Ovary (tissue), 3 donors: ENCODE data around the gene GZMA.

ENCODE experiments used
- CTCF ChIP-seq, 3 donors: fragments of 450-650 bp in 2 of 3; fragments of 200-600 bp in 1 of 3; IDR thresholded peaks; one replicate each; pipeline versions ENCODE4 v1.5.1 to v1.8.0; 2016 to 2022; ENCODE audit warnings: antibody characterized with exemption in 3 of 3, mild to moderate bottlenecking in 1 of 3
- POLR2A ChIP-seq: fragments of 450-650 bp; IDR thresholded peaks from one replicate; pipeline ENCODE4 v1.6.1; 2017; ENCODE audit warnings: antibody characterized with exemption, mild to moderate bottlenecking, moderate library complexity
- donor health status: DM: no; HTN: no; CAD: no.

- TF ChIP-seq CTCF (IDR thresholded peaks at IDR 0.05) (no peak), POLR2A (no peak)
Measured at GRCh38 chr5:55113327-55113726, 10.9 kb downstream of the GZMA start.
